Limb (tissue), 2 donors: Measurements from ENCODE around the gene DTX1.
A peak's percentile ranks its signal among the peaks of the same experiment; 100 is the strongest.

Source experiments
- DNase-seq, 2 donors: peaks; one replicate each; pipeline ENCODE4 v3.0.0-alpha.2; 2016; ENCODE audit errors: extremely low spot score in 2 of 2

DTX1 gene

GRCh38 chr12:113056631-113057488, at the start of gene DTX1:
Gene DTX1 (plus strand): TSS chr12:113056730. CDS start chr12:113058193, 1,463 bp downstream.
- DNase-seq, result peak in 1 of 2 donors; percentile 66

GRCh38 chr12:113007166-113007565, 49.4 kb upstream of the DTX1 start:
- DNase-seq, result no peak

- no peak for DNase-seq
These were observed 45.8 kb upstream of the DTX1 start for GRCh38 chr12:113010701-113011100.

- no peak for DNase-seq
These were observed 42.0 kb upstream of the DTX1 start for GRCh38 chr12:113014565-113014964.

GRCh38 chr12:113016796-113017195, 39.7 kb upstream of the DTX1 start:
- DNase-seq, result no peak

GRCh38 chr12:113019025-113019424, 37.5 kb upstream of the DTX1 start:
- no peak for DNase-seq

- DNase-seq, result no peak
These were observed 35.0 kb upstream of the DTX1 start for GRCh38 chr12:113021500-113021899.

GRCh38 chr12:113022563-113023297, 33.8 kb upstream of the DTX1 start:
- DNase-seq, result no peak

GRCh38 chr12:113027726-113028125, 28.8 kb upstream of the DTX1 start:
- no peak for DNase-seq

- peak; percentile 44 to 71 for DNase-seq
These were observed 25.5 kb upstream of the DTX1 start for GRCh38 chr12:113030875-113031525.

GRCh38 chr12:113039911-113040445, 16.6 kb upstream of the DTX1 start:
- no peak for DNase-seq

- DNase-seq, result no peak
These were observed 15.8 kb upstream of the DTX1 start for GRCh38 chr12:113040722-113041171.

GRCh38 chr12:113041560-113041959, 15.0 kb upstream of the DTX1 start:
- DNase-seq, result no peak

GRCh38 chr12:113043240-113043639, 13.3 kb upstream of the DTX1 start:
- no peak for DNase-seq

GRCh38 chr12:113044516-113044915, 12.0 kb upstream of the DTX1 start:
- DNase-seq, result no peak

- peak; percentile 60 to 75 for DNase-seq
These were observed 7.8 kb upstream of the DTX1 start for GRCh38 chr12:113048716-113049127.

- DNase-seq, result no peak
These were observed 6.4 kb upstream of the DTX1 start for GRCh38 chr12:113049976-113050742.

- no peak for DNase-seq
These were observed 5.7 kb upstream of the DTX1 start for GRCh38 chr12:113050795-113051194.

GRCh38 chr12:113051759-113052158, 4.8 kb upstream of the DTX1 start:
- no peak for DNase-seq

GRCh38 chr12:113052326-113052725, 4.2 kb upstream of the DTX1 start:
- no peak for DNase-seq

GRCh38 chr12:113054948-113055486, 1.5 kb upstream of the DTX1 start:
- no peak for DNase-seq
